HG03457 (cell line): ENCODE measurements around the gene MET.
A peak's percentile ranks its signal among the peaks of the same experiment; 100 is the strongest.

Experiments
- ATAC-seq: cut with Tn5 transposase; IDR thresholded peaks from one replicate; pipeline ENCODE4 v1.9.1; 2021; ENCODE audit warnings: moderate number of reproducible peaks; ENCODE audit not compliant: unreplicated experiment

MET gene

GRCh38 chr7:116663744-116664143, 8.3 kb upstream of the MET start:
- no peak for ATAC-seq

- no peak for ATAC-seq
Observed at GRCh38 chr7:116665332-116665996, 6.5 kb upstream of the MET start.

GRCh38 chr7:116669769-116670168, 2.2 kb upstream of the MET start:
- no peak for ATAC-seq

DNA sequence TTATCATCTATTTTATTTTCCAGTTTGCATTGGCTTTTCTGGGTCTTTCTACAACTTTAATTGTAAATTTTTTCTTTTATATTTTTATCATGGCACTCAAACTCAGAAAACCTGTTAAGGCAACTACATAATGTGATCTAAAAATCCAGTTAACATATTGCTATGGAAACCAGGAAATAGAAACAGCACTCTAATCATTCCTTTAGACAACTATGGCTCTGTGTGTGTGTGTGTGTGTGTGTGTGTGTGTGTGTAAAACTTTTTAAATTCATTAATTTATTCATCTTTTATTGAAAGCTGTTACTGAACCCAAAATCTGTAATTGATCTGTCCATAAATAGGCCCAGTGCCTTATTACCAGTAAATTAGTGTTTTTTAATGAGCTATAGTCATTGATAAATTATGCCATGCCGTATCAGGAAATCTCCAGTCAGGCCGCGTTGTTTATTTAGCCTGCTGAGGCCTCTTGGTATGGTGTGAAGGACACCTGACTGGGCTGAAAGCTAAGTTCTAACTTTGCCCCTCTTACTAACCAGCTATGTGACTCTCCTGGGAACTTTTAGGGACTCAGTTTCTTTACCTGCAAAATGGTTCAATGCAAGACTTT, 1.5 kb upstream of the MET start:
- no peak for ATAC-seq

DNA sequence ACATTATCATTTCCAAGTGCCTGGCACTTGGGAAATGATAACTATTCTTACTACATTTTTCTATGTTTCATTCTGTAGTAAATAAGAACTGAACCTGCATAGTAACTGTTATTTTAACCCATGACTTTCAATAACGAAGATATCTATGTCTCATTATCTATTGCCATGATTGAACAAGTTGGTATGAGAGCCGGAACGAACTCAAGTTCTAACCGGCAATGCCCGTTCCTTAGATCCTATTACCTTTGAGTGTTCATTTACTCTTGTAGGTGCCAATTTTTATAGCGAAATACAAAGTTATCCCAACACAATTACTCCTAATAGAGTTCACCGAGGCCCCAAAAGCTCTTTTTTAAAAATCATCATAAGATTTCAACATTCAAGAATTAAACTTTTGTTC, 885 bp upstream of the MET start:
- no peak for ATAC-seq

- ATAC-seq, result no peak
Observed at GRCh38 chr7:116672596-116673456, 830 bp downstream of the MET start.

DNA sequence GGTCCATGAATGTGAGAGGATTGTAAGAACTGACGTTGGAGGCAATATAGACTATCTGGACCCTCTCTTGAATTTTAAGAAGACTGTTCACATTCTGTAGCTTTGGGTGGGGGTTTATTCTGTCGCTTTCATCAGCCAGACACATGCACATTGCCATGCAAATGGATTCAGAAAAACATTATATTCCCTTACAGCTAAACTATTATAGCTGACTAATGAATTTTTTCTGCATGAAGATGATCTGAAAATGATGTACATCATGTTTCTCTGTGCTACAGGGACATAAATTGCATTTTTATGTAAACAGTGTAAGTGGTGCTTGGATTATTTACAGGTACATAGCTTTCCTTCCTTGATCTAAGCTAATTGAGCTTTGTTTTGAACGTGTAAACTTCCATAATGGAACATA, 1.5 kb downstream of the MET start:
- ATAC-seq, result no peak

DNA sequence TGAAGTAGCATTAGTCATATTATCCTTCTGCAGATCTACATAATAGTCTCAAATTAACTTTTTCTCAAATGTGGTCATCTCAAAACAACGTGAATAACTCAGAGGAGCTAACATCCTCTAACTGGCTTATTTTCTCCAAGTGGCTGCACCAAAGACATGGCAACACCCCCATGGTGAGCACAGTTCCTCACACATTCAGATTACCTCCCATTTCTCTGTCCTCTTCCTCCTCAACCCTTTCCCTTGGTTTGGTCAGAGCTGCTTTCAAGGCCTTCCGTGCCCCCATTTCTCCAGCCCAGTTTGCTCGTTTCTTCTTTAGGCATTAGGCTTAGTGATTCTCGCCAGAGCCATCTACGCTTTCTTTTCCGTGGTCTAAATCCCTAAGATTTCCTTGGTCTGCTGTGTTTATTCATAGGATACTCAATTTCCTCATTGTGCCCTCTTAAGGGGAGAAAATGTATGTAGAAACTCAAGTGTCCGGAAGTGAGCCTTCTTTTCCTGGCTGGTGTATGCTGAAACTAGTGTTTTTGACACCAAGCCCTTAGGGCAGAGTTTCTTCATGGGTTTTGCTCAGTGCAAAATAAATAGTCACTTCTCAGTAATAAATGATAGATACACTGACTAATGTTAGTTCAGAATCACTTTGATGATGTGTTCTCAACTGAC, 2.6 kb downstream of the MET start:
- ATAC-seq, result no peak

DNA sequence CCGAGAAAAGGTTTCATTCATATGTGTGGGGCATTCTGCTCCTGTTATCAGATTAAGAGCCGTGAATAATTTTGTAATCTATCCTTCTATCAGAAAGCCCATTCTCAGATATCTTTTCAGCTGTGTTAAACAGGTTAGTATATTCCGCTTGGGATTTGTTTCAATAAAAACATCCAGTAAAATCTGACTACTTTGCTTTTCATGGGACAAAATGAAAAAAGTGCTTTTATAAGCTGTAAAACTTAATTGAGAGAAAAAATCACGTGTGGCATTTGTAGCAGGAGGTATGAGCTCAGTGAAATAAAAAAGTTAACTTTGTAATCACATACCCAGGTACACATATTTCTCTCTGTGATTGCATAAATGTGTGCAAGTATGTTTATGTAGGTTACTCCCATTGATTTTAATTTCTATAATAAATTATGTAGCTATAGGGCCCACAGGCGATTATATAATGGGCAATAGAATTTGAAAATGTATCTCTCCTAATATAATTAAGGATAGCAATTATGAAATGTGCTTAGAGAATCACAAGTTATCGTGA, 3.9 kb downstream of the MET start:
- ATAC-seq, result no peak

DNA sequence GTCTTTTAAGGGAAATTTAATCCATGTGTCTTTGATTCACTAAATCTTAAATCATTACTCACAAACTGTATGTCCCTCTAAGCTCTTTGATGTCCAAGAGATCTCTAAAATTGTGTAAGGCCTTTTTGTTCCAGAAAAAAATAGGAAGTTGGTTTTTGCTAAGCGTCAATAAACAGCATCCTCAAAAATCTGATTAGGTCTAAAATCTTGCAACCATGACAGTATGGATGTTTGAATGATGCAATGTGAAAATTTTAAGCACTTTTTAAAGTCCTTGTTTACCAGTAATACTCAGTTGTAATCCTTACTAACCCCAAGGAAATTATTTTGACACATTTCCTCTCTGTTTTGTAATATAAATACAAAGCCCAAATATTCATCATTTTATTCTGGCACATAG, 6.8 kb downstream of the MET start:
- no peak for ATAC-seq

DNA sequence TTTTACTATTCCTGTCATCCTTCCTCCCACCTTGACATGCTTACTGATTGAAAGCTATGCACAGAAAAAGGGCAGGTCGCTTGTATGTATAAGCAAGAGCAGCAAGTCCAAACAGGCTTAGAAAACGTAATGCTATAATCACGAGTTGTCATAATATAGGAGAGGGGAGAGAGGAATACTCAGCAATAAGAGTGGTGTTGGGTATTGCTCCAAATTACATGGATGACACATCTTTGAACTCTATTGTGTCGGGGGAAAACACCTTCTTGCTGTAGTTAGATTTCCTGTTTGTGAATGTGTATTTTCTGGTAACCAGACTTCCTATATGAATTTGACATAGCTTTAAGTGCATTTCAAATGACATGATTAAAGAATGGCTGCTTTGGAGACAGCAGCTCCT, 7.5 kb downstream of the MET start:
- peak; percentile 60 for ATAC-seq

DNA sequence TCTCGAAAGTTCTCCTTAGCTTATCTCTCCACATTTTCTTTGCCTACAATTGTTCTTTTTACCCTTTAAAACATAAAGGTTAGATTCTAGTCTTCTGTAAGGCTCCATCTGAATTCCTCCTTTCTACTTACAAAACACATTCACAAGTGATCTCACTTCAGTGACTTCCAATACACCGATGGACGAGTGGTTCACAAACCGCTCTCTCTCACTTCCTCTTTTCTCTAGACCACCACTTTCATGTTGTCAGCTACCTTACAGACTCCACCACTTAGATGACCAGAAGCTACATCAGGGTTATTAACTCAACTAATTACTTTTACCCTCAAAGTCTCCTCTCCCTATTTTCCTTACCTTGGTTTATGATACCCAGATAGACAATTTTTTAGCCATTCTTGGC, 11.8 kb downstream of the MET start:
- peak; percentile 100 for ATAC-seq

DNA sequence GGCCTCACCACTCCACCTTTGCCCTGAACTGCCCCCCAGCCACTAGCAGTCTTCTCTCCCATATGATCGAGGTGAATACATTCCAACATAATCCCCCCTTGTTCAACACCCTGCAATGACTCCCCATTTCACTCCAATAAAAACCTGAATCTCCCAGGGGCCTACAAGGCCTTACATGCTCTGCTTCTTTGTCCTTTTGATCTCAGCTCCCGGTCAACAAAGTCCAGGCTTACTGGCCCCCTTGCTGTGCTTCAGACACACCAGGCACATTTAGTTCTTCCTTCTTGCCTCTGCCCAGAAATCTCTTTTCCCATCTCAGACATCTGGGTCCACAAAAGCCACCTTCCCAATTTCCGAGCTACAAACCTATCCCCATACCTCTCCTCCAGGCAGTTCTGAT, 14.0 kb downstream of the MET start:
- no peak for ATAC-seq

GRCh38 chr7:116686812-116687419, 14.9 kb downstream of the MET start:
- ATAC-seq, result no peak

DNA sequence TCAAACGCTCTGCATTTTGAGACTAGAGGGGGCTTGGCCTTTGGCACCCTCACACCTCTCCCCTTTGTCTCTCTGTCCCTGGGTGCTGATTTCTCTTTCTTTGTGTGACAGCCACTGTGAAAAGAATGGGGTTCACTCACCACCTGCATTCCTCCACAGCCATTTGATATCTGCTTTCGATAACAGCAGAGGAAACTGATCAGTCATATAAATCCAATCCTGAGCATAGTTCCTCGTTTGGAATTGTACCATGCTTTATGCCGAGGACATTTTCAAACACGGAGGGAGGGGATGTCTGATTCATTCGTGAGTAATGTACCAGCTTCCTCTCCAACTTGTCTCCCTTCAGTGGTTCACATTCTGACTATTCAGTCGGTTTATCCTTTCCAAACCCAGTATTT, 15.8 kb downstream of the MET start:
- ATAC-seq, result no peak

- no peak for ATAC-seq
Observed at GRCh38 chr7:116689790-116690259, 17.8 kb downstream of the MET start.

DNA sequence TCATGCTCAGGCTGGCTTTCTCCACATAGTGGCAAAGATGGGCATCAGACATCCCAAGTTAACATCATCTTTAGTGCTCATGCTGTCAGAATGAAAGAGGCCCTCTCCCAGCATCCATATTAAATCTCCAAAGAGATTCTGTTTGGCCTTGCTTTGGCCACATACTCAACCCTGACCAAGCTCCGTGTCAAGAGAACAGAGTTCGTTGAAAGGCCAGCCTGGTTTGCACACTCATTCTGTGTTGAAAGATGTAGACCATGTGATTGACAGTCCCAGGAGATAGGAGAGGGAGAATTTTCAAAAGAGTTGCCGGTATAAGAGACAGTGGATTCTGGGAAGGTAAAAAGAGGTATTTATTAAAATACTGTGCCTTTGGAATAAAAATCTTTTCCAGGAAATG, 19.7 kb downstream of the MET start:
- ATAC-seq, result no peak

DNA sequence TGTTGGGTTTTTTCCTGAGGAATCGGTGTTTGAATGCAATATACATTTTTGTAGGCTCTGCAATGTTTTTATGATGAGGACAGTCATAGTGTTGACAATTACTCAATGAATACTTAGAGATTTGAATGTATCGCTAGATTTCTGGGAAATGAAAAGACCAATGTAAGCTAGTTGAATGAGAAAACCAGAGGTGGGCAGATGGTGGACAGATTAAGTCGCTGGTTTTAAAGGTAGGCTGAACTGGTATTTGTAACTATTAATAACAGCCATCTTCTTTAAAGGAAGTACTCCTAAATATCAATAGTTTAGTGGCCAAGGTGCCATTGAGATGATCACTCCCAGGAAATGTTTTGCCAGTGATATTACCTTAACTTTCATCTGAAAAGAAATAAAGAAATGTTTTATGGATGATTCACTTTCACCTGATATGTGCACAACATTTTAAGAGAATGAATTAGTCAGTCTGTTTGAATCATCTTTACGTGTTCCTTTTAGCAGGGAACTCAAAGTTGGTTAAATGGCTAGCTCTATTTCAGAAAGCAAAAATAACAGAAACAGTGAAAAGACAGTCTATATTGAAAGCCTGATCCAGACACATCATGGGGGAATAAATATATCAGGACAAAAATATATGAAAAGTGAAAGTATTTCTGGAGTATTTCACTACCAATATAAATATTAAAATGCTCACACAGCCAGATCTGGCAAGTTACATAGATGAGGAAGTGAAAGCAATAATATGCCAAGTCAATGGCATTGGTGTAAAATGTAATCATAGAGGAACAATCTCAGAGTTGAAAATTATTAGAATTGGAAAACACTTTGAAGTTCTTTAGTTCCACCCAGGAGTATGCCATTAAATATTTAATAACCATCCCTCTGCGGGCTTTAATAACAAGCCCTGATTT, 20.7 kb downstream of the MET start:
- no peak for ATAC-seq

DNA sequence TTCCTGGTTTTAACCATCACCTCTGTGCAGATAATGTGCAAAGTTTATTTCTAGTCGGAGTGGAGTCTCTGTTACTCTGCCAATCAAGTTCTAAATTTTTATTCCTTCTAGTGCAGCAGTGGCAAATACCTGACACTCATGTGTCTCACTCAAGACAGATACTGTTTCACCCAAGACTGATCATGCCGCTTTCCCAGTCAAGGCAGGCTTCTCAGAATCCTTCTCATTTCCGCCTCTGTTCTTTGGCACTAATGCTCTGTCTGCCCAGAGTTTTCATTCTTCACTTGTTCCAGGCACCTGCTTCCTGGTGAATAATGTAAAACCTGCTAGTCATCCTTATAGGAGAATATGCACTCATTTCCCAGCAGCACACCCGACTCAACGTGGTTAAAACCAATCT, 24.7 kb downstream of the MET start:
- ATAC-seq, result no peak

DNA sequence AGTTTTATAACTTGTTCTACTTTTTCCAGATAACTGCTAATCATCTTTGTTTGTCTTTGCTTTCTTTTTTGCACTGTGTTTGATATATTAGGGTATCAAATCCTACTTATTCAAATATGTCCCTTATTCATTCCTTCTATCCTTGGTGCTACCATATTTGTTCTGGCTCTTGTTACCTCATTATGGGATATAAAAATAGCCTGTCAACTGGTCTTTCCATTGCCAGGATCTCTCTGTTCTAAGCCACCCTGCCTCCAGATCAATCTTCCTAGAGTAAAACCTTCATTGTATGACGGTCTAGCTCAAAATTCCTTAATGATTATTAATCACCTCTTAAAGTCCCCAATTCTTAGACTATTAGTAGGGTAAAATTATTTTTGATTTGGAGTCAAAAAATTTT, 25.2 kb downstream of the MET start:
- ATAC-seq, result no peak
